ENCODE data around the gene C6orf120.

- TF ChIP-seq CTCF (IDR thresholded peaks at IDR 0.05; ENCODE audit: low read depth, low read length) (no peak), POLR2A (IDR thresholded peaks at IDR 0.05; ENCODE audit: extremely low read depth, insufficient read length) (no peak)
These were observed 35.5 kb upstream of the C6orf120 start for GRCh38 chr6:169666441-169666840.
